HEK293T (cell line): Measurements from ENCODE around the gene INPP5E.

Experiments
- ARNT ChIP-seq: fragments of 450-650 bp; IDR thresholded peaks from 2 replicates; pipeline ENCODE4 v1.6.1; 2017; ENCODE audit warnings: mild to moderate bottlenecking
- BHLHE40 ChIP-seq: fragments of 450-650 bp; IDR thresholded peaks from 2 replicates; pipeline ENCODE4 v1.6.1; 2016; ENCODE audit warnings: mild to moderate bottlenecking, moderate library complexity, borderline replicate concordance
- CTBP1 ChIP-seq: fragments of 450-650 bp; IDR thresholded peaks from 2 replicates; pipeline ENCODE4 v1.6.1; 2016; ENCODE audit warnings: borderline replicate concordance
- ELF4 ChIP-seq: fragments of 450-650 bp; IDR thresholded peaks from 2 replicates; pipeline ENCODE4 v1.6.1; 2017; ENCODE audit warnings: antibody characterized with exemption
- FOXK2 ChIP-seq: fragments of 450-650 bp; IDR thresholded peaks from 2 replicates; pipeline ENCODE4 v1.6.1; 2016; ENCODE audit warnings: mild to moderate bottlenecking
- FOXM1 ChIP-seq: fragments of 450-650 bp; IDR thresholded peaks from 2 replicates; pipeline ENCODE4 v1.6.1; 2017; ENCODE audit warnings: mild to moderate bottlenecking, borderline replicate concordance
- L3MBTL2 ChIP-seq: fragments of 450-650 bp; conservative IDR thresholded peaks from 2 replicates; pipeline ENCODE4 v1.6.1; 2016; ENCODE audit warnings: mild to moderate bottlenecking
- LEF1 ChIP-seq: fragments of 450-650 bp; IDR thresholded peaks from 2 replicates; pipeline ENCODE4 v1.6.1; 2017; ENCODE audit warnings: mild to moderate bottlenecking, borderline replicate concordance
- SP1 ChIP-seq: fragments of 450-650 bp; IDR thresholded peaks from 2 replicates; pipeline ENCODE4 v1.6.1; 2017
- SUZ12 ChIP-seq: fragments of 450-650 bp; IDR thresholded peaks from 2 replicates; pipeline ENCODE4 v1.6.1; 2016; ENCODE audit warnings: mild to moderate bottlenecking
- TARDBP ChIP-seq: fragments of 450-650 bp; IDR thresholded peaks from 2 replicates; pipeline ENCODE4 v1.6.1; 2016
- ZNF384 ChIP-seq: fragments of 450-650 bp; IDR thresholded peaks from 2 replicates; pipeline ENCODE4 v1.6.1; 2016
- TF ChIP-seq, protein P1 (sequence below): fragments of 450-650 bp; IDR thresholded peaks from 2 replicates; pipeline ENCODE4 v1.6.1; 2016

- TF ChIP-seq ARNT (no peak), BHLHE40 (no peak), LEF1 (no peak), SUZ12 (no peak), ELF4 (no peak), FOXM1 (no peak), CTBP1 (no peak), L3MBTL2 (no peak), TARDBP (no peak), ZNF384 (no peak), FOXK2 (no peak), SP1 (no peak)
- TF ChIP-seq, protein P1, sequence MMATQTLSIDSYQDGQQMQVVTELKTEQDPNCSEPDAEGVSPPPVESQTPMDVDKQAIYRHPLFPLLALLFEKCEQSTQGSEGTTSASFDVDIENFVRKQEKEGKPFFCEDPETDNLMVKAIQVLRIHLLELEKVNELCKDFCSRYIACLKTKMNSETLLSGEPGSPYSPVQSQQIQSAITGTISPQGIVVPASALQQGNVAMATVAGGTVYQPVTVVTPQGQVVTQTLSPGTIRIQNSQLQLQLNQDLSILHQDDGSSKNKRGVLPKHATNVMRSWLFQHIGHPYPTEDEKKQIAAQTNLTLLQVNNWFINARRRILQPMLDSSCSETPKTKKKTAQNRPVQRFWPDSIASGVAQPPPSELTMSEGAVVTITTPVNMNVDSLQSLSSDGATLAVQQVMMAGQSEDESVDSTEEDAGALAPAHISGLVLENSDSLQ, result no peak
Measured at GRCh38 chr9:136470356-136470755, 30.7 kb upstream of the INPP5E start.
